ENCODE results near the gene ZNF354C. TPM values are rescaled to one million over a fixed set of nuclear protein-coding genes. Genes with fewer than 3 reads are reported as not detected.

ZNF354C gene
- total and polyA plus RNA-seq, 9 of the 15 experiments (the other 6 are each of a cell fraction or from before 2014, with no cell fraction given) = 0.01 to 0.08 (median 0.03) TPM; not detected in 1

DNA sequence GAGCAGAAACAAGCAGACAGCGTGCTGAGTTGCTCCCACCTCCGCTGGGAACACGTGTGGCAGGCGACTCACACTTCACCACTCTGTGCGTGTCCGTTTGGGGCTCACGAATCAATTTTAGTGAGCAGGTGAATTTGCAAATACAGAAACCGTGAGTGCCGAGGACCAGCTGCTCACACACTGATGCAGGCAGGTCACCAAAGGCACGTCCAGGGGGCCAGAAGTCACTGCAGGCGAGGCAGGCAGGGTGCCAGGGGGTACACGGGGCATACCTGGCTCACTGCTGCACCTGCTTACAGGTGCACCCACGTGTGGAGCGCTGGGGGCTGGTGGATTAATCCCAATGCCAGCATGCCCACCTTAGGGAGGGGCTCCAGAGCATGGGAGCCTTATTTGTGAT, 68.8 kb downstream of the ZNF354C start (continued):
- no peak for TF ChIP-seq CEBPZ (IDR thresholded peaks at IDR 0.05; ENCODE audit: borderline replicate concordance, low read depth, low read length)
- TF ChIP-seq ETS2 (tag; IDR thresholded peaks at IDR 0.05; ENCODE audit: borderline replicate concordance, poor library complexity, severe bottlenecking) = no peak
- no peak for TF ChIP-seq ARHGAP35 (IDR thresholded peaks at IDR 0.05; ENCODE audit: partially characterized antibody)
- no peak for TF ChIP-seq ZNF444 (CRISPR knock-in tag; IDR thresholded peaks at IDR 0.05)
- no peak for TF ChIP-seq ZNF561 (CRISPR knock-in tag; conservative IDR thresholded peaks at IDR 0.05)
- TF ChIP-seq ZNF583 (CRISPR knock-in tag; IDR thresholded peaks at IDR 0.05) = no peak
- no peak for TF ChIP-seq RB1 (IDR thresholded peaks at IDR 0.05; ENCODE audit: low read depth)
- TF ChIP-seq ZBTB43 (CRISPR knock-in tag; IDR thresholded peaks at IDR 0.05) = no peak
